ENCODE measurements around the gene ATP8A1.

Gene ATP8A1

GRCh38 chr4:42446823-42447222 is 210.1 kb downstream of the ATP8A1 start:
- TF ChIP-seq, protein P1, sequence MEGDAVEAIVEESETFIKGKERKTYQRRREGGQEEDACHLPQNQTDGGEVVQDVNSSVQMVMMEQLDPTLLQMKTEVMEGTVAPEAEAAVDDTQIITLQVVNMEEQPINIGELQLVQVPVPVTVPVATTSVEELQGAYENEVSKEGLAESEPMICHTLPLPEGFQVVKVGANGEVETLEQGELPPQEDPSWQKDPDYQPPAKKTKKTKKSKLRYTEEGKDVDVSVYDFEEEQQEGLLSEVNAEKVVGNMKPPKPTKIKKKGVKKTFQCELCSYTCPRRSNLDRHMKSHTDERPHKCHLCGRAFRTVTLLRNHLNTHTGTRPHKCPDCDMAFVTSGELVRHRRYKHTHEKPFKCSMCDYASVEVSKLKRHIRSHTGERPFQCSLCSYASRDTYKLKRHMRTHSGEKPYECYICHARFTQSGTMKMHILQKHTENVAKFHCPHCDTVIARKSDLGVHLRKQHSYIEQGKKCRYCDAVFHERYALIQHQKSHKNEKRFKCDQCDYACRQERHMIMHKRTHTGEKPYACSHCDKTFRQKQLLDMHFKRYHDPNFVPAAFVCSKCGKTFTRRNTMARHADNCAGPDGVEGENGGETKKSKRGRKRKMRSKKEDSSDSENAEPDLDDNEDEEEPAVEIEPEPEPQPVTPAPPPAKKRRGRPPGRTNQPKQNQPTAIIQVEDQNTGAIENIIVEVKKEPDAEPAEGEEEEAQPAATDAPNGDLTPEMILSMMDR (IDR thresholded peaks at IDR 0.05; ENCODE audit: low read depth, low read length) = no peak
- TF ChIP-seq POLR2A (IDR thresholded peaks at IDR 0.05; ENCODE audit: extremely low read depth, insufficient read length) (no peak), MYC (IDR thresholded peaks at IDR 0.05; ENCODE audit: low read depth, low read length) (no peak)
- TF ChIP-seq, protein P2, sequence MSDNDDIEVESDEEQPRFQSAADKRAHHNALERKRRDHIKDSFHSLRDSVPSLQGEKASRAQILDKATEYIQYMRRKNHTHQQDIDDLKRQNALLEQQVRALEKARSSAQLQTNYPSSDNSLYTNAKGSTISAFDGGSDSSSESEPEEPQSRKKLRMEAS (IDR thresholded peaks at IDR 0.05; ENCODE audit: low read depth, low read length) = no peak
- H3K4me3 ChIP-seq (ENCODE audit: low read depth, low read length) = no peak overlapping the region
- no peak for DNase-seq (ENCODE audit: low read depth)

DNA sequence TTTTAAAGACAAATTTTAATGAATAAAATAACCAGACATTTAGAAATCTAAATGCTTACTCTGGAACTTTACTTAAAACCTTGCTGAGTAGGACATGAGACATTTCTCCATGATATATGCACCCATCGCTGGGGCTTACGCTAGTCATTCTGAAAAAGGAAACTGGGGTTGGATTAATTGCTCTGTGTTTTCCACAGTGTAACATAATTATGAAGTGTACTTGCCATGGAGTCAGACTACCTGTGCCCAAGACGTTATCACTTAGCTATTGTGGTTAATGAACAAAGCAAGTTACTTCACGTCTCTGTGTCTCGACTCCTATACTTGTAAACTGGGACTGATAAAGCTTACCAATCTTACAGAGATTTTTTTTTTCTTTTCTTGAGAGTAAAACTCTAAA is 211.9 kb downstream of the ATP8A1 start:
- H3K4me3 ChIP-seq (ENCODE audit: low read depth, low read length) = no peak overlapping the region
- DNase-seq (ENCODE audit: low read depth) = no peak
- TF ChIP-seq, protein P1 (IDR thresholded peaks at IDR 0.05; ENCODE audit: low read depth, low read length) = no peak
- no peak for TF ChIP-seq MYC (IDR thresholded peaks at IDR 0.05; ENCODE audit: low read depth, low read length)
- TF ChIP-seq POLR2A (IDR thresholded peaks at IDR 0.05; ENCODE audit: extremely low read depth, insufficient read length) = no peak
- TF ChIP-seq, protein P2 (IDR thresholded peaks at IDR 0.05; ENCODE audit: low read depth, low read length) = no peak

DNA sequence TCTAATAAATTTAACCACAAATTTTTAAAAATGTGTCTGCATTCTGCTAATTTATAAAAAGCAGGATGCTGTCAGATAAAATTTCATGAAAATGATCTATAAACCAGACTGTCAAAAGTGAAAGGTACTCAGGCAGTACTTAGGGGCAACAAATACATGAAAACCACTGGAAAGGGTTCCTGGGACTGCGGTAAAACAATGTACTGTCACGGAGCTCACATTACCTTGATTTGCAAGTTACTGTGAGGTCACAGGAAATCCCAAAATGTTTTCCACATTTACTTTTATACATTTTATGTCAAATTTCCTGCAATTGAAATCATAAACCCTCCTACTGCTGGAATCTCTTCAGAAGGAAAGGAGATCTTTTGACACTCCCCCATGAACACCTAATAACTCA is 214.3 kb downstream of the ATP8A1 start:
- no peak for DNase-seq (ENCODE audit: low read depth)
- no peak overlapping the region for H3K4me3 ChIP-seq (ENCODE audit: low read depth, low read length)

GRCh38 chr4:42440083-42440482 is 216.8 kb downstream of the ATP8A1 start:
- no peak overlapping the region for H3K4me3 ChIP-seq (ENCODE audit: low read depth, low read length)
- TF ChIP-seq, protein P2 (IDR thresholded peaks at IDR 0.05; ENCODE audit: low read depth, low read length) = no peak
- TF ChIP-seq POLR2A (IDR thresholded peaks at IDR 0.05; ENCODE audit: extremely low read depth, insufficient read length) = no peak
- no peak for TF ChIP-seq MYC (IDR thresholded peaks at IDR 0.05; ENCODE audit: low read depth, low read length)
- TF ChIP-seq, protein P1 (IDR thresholded peaks at IDR 0.05; ENCODE audit: low read depth, low read length) = no peak
- no peak for DNase-seq (ENCODE audit: low read depth)

More for the DNA sequence above, 214.3 kb downstream of the ATP8A1 start:
- TF ChIP-seq, protein P2 (IDR thresholded peaks at IDR 0.05; ENCODE audit: low read depth, low read length) = no peak
- TF ChIP-seq, protein P1 (IDR thresholded peaks at IDR 0.05; ENCODE audit: low read depth, low read length) = no peak
- TF ChIP-seq POLR2A (IDR thresholded peaks at IDR 0.05; ENCODE audit: extremely low read depth, insufficient read length) (no peak), MYC (IDR thresholded peaks at IDR 0.05; ENCODE audit: low read depth, low read length) (no peak)

- no peak for TF ChIP-seq MYC (IDR thresholded peaks at IDR 0.05; ENCODE audit: low read depth, low read length)
- no peak for DNase-seq (ENCODE audit: low read depth)
- H3K4me3 ChIP-seq (ENCODE audit: low read depth, low read length) = no peak overlapping the region
Measured at GRCh38 chr4:42436928-42437565, 219.9 kb downstream of the ATP8A1 start.

GRCh38 chr4:42428036-42428435 is 228.9 kb downstream of the ATP8A1 start:
- TF ChIP-seq, protein P2 (IDR thresholded peaks at IDR 0.05; ENCODE audit: low read depth, low read length) = no peak
- no peak for TF ChIP-seq MYC (IDR thresholded peaks at IDR 0.05; ENCODE audit: low read depth, low read length)
- TF ChIP-seq POLR2A (IDR thresholded peaks at IDR 0.05; ENCODE audit: extremely low read depth, insufficient read length) = no peak
- TF ChIP-seq, protein P1 (IDR thresholded peaks at IDR 0.05; ENCODE audit: low read depth, low read length) = no peak
- H3K4me3 ChIP-seq (ENCODE audit: low read depth, low read length) = no peak overlapping the region
- no peak for DNase-seq (ENCODE audit: low read depth)

All from NB4 (cell line).